ENCODE measurements around the gene SLC27A3. TPM values are rescaled to one million over a fixed set of nuclear protein-coding genes. Genes with fewer than 3 reads are reported as not detected.
"Not testable (repeated sequence)": the region's sequence is repeated elsewhere in the genome, so short reads cannot be mapped to it uniquely, and the experiment has no call there.

SLC27A3 gene
- total RNA-seq, 6 donors from 2014 or later: 92.8 to 272 (median 167) TPM

DNA sequence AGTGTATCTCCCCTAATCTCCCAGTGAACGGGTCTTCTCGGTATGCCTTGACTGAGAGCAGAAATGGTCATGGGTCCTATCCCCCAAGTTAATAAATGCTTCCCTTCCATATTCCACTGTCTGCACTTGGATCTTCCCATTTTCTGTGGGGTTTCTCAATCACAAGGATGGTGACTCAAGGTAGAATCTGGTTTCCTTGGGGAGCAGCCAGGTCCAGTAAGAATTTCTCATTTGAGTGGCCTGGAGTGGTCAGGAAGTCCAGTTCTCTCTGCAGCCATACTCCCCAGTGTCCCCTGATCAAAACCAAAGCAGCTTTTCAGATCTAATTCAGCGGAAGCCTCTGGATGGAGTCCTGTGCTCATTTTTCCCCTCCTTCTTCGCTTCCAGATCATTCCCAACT, 14.8 kb upstream of the SLC27A3 start:
- ATAC-seq (ENCODE audit: low FRiP score in 2 of 2) (no peak), DNase-seq (peak in 1 of 2 donors; percentile 23)
- Histone ChIP-seq H3K27ac (peak overlapping the region in 1 of 4 donors; percentile 30), H3K4me3 (no peak overlapping the region), H3K9me3 (no peaks in the 10 kb centered on the region), H3K27me3 (no peaks in the 10 kb centered on the region), H3K36me3 (peaks cover 22 to 94% (median 84%) of the 10 kb centered on the region in 4 donors), H3K4me1 (peaks cover 0 to 8% (median 4%) of the 10 kb centered on the region in 4 donors)
- WGBS, 2 donors: 96 to 97% methylated on average over 4 of the region's 4 CpGs
- TF ChIP-seq, protein P1, sequence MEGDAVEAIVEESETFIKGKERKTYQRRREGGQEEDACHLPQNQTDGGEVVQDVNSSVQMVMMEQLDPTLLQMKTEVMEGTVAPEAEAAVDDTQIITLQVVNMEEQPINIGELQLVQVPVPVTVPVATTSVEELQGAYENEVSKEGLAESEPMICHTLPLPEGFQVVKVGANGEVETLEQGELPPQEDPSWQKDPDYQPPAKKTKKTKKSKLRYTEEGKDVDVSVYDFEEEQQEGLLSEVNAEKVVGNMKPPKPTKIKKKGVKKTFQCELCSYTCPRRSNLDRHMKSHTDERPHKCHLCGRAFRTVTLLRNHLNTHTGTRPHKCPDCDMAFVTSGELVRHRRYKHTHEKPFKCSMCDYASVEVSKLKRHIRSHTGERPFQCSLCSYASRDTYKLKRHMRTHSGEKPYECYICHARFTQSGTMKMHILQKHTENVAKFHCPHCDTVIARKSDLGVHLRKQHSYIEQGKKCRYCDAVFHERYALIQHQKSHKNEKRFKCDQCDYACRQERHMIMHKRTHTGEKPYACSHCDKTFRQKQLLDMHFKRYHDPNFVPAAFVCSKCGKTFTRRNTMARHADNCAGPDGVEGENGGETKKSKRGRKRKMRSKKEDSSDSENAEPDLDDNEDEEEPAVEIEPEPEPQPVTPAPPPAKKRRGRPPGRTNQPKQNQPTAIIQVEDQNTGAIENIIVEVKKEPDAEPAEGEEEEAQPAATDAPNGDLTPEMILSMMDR (IDR thresholded peaks at IDR 0.05): no peak
- no peak for TF ChIP-seq POLR2A (IDR thresholded peaks at IDR 0.05)
- no peak for TF ChIP-seq EP300 (IDR thresholded peaks at IDR 0.05)
- no peak for TF ChIP-seq POLR2AphosphoS5 (IDR thresholded peaks at IDR 0.05)

DNA sequence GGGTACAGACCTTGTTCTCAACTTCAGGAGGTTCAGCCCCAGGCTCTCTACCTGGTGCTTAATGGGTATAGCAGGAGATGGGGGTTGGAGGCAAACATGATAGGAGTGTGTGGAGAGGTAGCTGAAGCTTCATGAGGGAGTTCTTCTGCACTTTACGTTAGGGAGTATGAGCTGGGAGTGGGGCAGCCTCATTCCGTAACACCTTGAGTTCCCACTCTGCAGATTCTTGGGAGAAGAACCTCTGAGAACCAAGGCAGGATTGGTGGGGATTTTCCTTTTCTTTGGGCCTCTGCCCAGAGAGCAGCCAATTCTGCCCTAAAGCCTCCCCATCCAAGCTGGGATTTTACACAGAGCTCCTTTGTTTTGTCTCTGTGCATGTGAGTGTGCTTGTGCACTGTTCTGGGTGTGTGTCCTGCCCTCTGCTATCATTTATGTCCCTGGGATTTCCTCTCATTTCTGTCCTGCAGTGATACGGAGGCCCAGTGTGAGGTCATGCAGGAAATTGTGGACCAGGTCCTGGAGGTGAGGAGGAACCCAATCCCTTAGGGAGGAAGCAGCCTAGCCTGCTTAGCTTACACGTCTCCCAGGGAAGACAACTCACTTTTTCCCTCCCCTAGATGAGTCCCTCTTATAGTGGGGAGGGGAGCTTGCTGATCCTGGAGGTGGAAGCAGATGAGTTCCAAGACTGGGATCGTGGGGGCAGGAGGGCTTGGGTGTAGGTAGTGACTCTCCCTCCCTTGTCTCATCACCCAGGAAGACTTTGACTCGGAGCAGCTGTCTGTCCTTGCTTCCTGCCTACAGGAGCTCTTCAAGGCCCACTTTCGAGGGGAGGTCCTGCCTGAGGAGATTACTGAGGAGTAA, 11.6 kb upstream of the SLC27A3 start:
- no peaks in the 10 kb centered on the region for H3K27me3 ChIP-seq
- H3K4me3 ChIP-seq: no peak overlapping the region
- peak overlapping the region; percentile 44 to 76 (median 60) for H3K27ac ChIP-seq
- DNase-seq (peak in 1 of 2 donors; percentile 20), ATAC-seq (ENCODE audit: low FRiP score in 2 of 2) (no peak)
- peaks cover 16 to 98% (median 83%) of the 10 kb centered on the region in 4 donors for H3K36me3 ChIP-seq
- peaks cover 6 to 21% (median 14%) of the 10 kb centered on the region in 4 donors for H3K4me1 ChIP-seq
- TF ChIP-seq EP300 (IDR thresholded peaks at IDR 0.05): peak in 2 of 4 donors; percentile 28 to 56
- TF ChIP-seq, protein P1 (IDR thresholded peaks at IDR 0.05): no peak
- TF ChIP-seq POLR2AphosphoS5 (IDR thresholded peaks at IDR 0.05): peak in 1 of 2 donors; percentile 54
- no peak for TF ChIP-seq POLR2A (IDR thresholded peaks at IDR 0.05)
- no peaks in the 10 kb centered on the region for H3K9me3 ChIP-seq
- 56 to 72% methylated on average over 7 of the region's 7 CpGs for WGBS, 2 donors

DNA sequence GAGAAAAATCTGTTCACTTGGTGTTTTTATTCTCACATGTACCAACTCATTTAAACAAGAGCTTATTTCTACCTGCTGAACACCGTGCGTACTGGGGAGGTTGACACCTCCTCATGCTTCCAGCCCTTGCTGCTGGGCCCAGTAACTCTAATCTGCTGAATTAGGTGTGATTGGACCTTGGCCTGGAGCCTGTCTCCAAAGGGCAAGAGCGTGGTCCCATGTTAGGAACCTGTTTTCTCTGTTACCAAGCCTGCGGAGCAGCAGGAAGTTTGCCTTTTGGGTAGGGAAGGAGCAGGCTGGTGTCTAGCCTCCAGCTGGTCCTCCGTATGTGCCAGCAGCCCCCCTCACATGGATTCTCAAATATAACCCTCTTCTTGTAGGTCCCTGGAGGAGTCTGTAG, 10.9 kb upstream of the SLC27A3 start:
- no peak for TF ChIP-seq EP300 (IDR thresholded peaks at IDR 0.05)
- TF ChIP-seq, protein P1 (IDR thresholded peaks at IDR 0.05): no peak
- TF ChIP-seq POLR2AphosphoS5 (IDR thresholded peaks at IDR 0.05): no peak
- no peak for TF ChIP-seq POLR2A (IDR thresholded peaks at IDR 0.05)
- peak in 1 of 2 donors; percentile 7 for DNase-seq
- no peak overlapping the region for H3K4me3 ChIP-seq
- H3K36me3 ChIP-seq: peaks cover 15 to 98% (median 78%) of the 10 kb centered on the region in 4 donors
- H3K9me3 ChIP-seq: no peaks in the 10 kb centered on the region
- no peaks in the 10 kb centered on the region for H3K27me3 ChIP-seq
- peaks cover 11 to 28% (median 20%) of the 10 kb centered on the region in 4 donors for H3K4me1 ChIP-seq
- WGBS, 2 donors: 96 to 98% methylated on average over 5 of the region's 5 CpGs
- ATAC-seq (ENCODE audit: low FRiP score in 2 of 2): no peak
- peak overlapping the region; percentile 36 to 76 (median 56) for H3K27ac ChIP-seq

DNA sequence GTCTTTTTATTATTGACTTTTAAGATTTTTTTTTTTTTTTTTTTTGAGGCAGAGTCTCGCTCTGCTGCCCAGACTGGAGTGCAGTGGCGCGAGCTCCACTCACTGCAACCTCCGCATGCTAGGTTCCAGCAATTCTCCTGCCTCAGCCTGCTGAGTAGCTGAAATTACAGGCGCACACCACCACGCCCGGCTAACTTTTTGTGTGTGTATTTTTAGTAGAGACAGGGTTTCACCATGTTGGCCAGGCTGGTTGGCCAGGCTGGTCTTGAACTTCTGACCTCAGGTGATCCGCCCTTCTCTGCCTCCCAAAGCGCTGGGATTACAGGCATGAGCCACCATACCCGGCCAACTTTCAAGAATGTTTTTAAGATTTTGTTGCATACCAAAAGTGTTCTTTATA, 8.5 kb upstream of the SLC27A3 start:
- not testable (repeated sequence) for H3K27ac ChIP-seq; ATAC-seq (ENCODE audit: low FRiP score in 2 of 2); H3K9me3 ChIP-seq; H3K4me3 ChIP-seq; H3K27me3 ChIP-seq
- Histone ChIP-seq H3K36me3 (peaks cover 19 to 96% (median 67%) of the 10 kb centered on the region in 4 donors), H3K4me1 (peaks cover 28 to 48% (median 40%) of the 10 kb centered on the region in 4 donors)
- WGBS, 2 donors: 94 to 97% methylated on average over 10 of the region's 10 CpGs
- DNase-seq: peak in 1 of 2 donors; percentile 17

DNA sequence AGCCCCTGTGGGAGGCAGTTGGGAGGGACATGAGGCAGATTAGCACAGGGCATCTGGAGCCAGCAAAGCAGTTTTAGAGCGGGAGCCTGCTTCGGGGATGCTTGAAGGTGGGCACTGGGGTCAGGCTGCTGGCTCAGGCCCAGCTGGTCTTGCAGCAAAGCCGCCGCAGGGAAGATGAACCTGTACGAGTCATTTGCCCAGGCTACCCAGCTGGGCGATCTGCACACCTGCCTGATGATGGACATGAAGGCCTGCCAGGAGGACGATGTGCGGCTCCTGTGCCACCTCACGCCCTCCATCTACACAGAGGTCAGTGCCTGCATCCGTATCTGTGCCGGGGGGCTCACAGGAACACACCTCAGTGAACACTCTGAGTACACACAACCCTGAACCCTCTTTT, 7.7 kb upstream of the SLC27A3 start:
- DNase-seq: peak in 1 of 2 donors; percentile 20
- H3K27ac ChIP-seq: peak overlapping the region; percentile 59 to 92 (median 76)
- peaks cover 21 to 94% (median 70%) of the 10 kb centered on the region in 4 donors for H3K36me3 ChIP-seq

More for the DNA sequence above, 7.7 kb upstream of the SLC27A3 start:
- ATAC-seq (ENCODE audit: low FRiP score in 2 of 2): no peak
- Histone ChIP-seq H3K9me3 (no peaks in the 10 kb centered on the region), H3K4me3 (no peak overlapping the region), H3K27me3 (no peaks in the 10 kb centered on the region), H3K4me1 (peaks cover 29 to 56% (median 49%) of the 10 kb centered on the region in 4 donors)
- no peak for TF ChIP-seq POLR2AphosphoS5 (IDR thresholded peaks at IDR 0.05)
- no peak for TF ChIP-seq POLR2A (IDR thresholded peaks at IDR 0.05)
- no peak for TF ChIP-seq EP300 (IDR thresholded peaks at IDR 0.05)
- TF ChIP-seq, protein P1 (IDR thresholded peaks at IDR 0.05): no peak
- 93 to 95% methylated on average over 4 to 11 of the region's 11 CpGs for WGBS, 2 donors

All from upper lobe of left lung (tissue), 6 donors.